22Rv1 (cell line): ENCODE results near the gene EXOSC6.

Source experiments
- ZFX ChIP-seq: fragments of 450-650 bp; IDR thresholded peaks from 2 replicates; pipeline ENCODE4 v1.6.1; 2017; ENCODE audit warnings: antibody characterized with exemption, borderline replicate concordance
- TF ChIP-seq, protein P1 (sequence below): fragments of 450-650 bp; IDR thresholded peaks from 2 replicates; pipeline ENCODE4 v1.5.1; 2017; ENCODE audit warnings: mild to moderate bottlenecking

- TF ChIP-seq, protein P1, sequence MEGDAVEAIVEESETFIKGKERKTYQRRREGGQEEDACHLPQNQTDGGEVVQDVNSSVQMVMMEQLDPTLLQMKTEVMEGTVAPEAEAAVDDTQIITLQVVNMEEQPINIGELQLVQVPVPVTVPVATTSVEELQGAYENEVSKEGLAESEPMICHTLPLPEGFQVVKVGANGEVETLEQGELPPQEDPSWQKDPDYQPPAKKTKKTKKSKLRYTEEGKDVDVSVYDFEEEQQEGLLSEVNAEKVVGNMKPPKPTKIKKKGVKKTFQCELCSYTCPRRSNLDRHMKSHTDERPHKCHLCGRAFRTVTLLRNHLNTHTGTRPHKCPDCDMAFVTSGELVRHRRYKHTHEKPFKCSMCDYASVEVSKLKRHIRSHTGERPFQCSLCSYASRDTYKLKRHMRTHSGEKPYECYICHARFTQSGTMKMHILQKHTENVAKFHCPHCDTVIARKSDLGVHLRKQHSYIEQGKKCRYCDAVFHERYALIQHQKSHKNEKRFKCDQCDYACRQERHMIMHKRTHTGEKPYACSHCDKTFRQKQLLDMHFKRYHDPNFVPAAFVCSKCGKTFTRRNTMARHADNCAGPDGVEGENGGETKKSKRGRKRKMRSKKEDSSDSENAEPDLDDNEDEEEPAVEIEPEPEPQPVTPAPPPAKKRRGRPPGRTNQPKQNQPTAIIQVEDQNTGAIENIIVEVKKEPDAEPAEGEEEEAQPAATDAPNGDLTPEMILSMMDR = no peak
- no peak for TF ChIP-seq ZFX
Measured at GRCh38 chr16:70258065-70258464, 6.3 kb upstream of the EXOSC6 start.
